SU-DHL-6 (cell line): ENCODE data around the gene LARP6.

Experiments
- H2AFZ ChIP-seq: fragments of 200-600 bp; sonication (generic); 2 replicates; pipeline ENCODE4 v1.6.1; 2014; ENCODE audit warnings: low read depth, mild to moderate bottlenecking, moderate library complexity, mixed read lengths, antibody characterized with exemption, low read length; ENCODE audit not compliant: severe bottlenecking
- H3F3A ChIP-seq: fragments of 200-600 bp; shearing (Covaris generic); 2 replicates; pipeline ENCODE4 v1.6.0; 2016; ENCODE audit warnings: antibody characterized with exemption, mild to moderate bottlenecking; ENCODE audit not compliant: insufficient read depth
- H3K27ac ChIP-seq: fragments of 200-600 bp; sonication (generic); 2 replicates; pipeline ENCODE4 v1.5.1; 2016; ENCODE audit warnings: low read depth, mild to moderate bottlenecking, low read length, moderate library complexity, mixed read lengths
- H3K27me3 ChIP-seq: fragments of 200-600 bp; sonication (generic), shearing (Covaris generic); 2 replicates; pipeline ENCODE4 v1.6.0; 2014; ENCODE audit warnings: mild to moderate bottlenecking, low read length
- H3K36me3 ChIP-seq: fragments of 200-600 bp; sonication (generic); 2 replicates; pipeline ENCODE4 v1.6.1; 2014; ENCODE audit warnings: mild to moderate bottlenecking, low read length, mixed read lengths
- H3K4me2 ChIP-seq: fragments of 300-600, 200-600 bp; shearing (Covaris generic), sonication (generic); 2 replicates; pipeline ENCODE4 v1.6.0; 2014; ENCODE audit warnings: low read length, low read depth, mild to moderate bottlenecking; ENCODE audit not compliant: poor library complexity, severe bottlenecking
- H3K4me3 ChIP-seq: fragments of 200-600 bp; sonication (generic); 2 replicates; pipeline ENCODE4 v1.5.1; 2014; ENCODE audit warnings: antibody characterized with exemption, low read length, mild to moderate bottlenecking, mixed read lengths; ENCODE audit not compliant: insufficient read depth, poor library complexity, severe bottlenecking
- H3K79me2 ChIP-seq: fragments of 200-600 bp; sonication (generic); 2 replicates; pipeline ENCODE4 v1.6.1; 2014; ENCODE audit warnings: mild to moderate bottlenecking, low read length, moderate library complexity; ENCODE audit not compliant: insufficient read depth
- H3K9ac ChIP-seq: fragments of 200-600 bp; sonication (generic); 2 replicates; pipeline ENCODE4 v1.7.0; 2014; ENCODE audit warnings: mild to moderate bottlenecking, low read length
- H3K9me2 ChIP-seq: fragments of 200-600 bp; sonication (generic); replicated peaks from 2 replicates; pipeline ENCODE4 v1.6.1; 2014; ENCODE audit warnings: low read length; ENCODE audit not compliant: insufficient read depth
- H3K9me3 ChIP-seq: fragments of 200-600 bp; sonication (generic); 2 replicates; pipeline ENCODE4 v1.6.1; 2014; ENCODE audit warnings: low read length, mixed read lengths; ENCODE audit not compliant: insufficient read depth
- H4K20me1 ChIP-seq: fragments of 200-600 bp; sonication (generic); 2 replicates; pipeline ENCODE4 v1.6.1; 2014; ENCODE audit warnings: low read depth, mild to moderate bottlenecking, antibody characterized with exemption, low read length, moderate library complexity, mixed read lengths
- CTCF ChIP-seq: fragments of 200-600 bp; sonication (generic); IDR thresholded peaks from one replicate; pipeline ENCODE4 v1.5.1; 2017; ENCODE audit warnings: antibody characterized with exemption, mild to moderate bottlenecking, low read length, moderate library complexity; ENCODE audit not compliant: insufficient read depth, poor library complexity, severe bottlenecking
- EZH2phosphoT487 ChIP-seq: fragments of 200-600 bp; sonication (generic), shearing (Covaris generic); conservative IDR thresholded peaks from 2 replicates; pipeline ENCODE4 v1.6.1; 2018; ENCODE audit warnings: mild to moderate bottlenecking, antibody characterized with exemption, low read length, moderate library complexity, mixed read lengths

LARP6 gene

GRCh38 chr15:70801109-70801508 is 52.8 kb downstream of the LARP6 start:
- H3F3A ChIP-seq, result no peaks in the 10 kb centered on the region
- no peaks in the 10 kb centered on the region for H3K9me2 ChIP-seq
- H3K27me3 ChIP-seq, result no peaks in the 10 kb centered on the region
- no peaks in the 10 kb centered on the region for H4K20me1 ChIP-seq
- H3K36me3 ChIP-seq, result no peaks in the 10 kb centered on the region
- H3K4me3 ChIP-seq, result no peak overlapping the region
- H3K27ac ChIP-seq, result no peak overlapping the region
- no peaks in the 10 kb centered on the region for H3K9me3 ChIP-seq
- no peak overlapping the region for H3K4me2 ChIP-seq
- H2AFZ ChIP-seq, result no peak overlapping the region
- no peaks in the 10 kb centered on the region for H3K79me2 ChIP-seq
- H3K9ac ChIP-seq, result no peak overlapping the region
- TF ChIP-seq EZH2phosphoT487, result no peak

GRCh38 chr15:70799667-70800450 is 54.1 kb downstream of the LARP6 start:
- H3K4me2 ChIP-seq, result no peak overlapping the region
- no peak for TF ChIP-seq EZH2phosphoT487
- no peak for TF ChIP-seq CTCF
- no peaks in the 10 kb centered on the region for H4K20me1 ChIP-seq
- H3F3A ChIP-seq, result no peaks in the 10 kb centered on the region
- H3K36me3 ChIP-seq, result no peaks in the 10 kb centered on the region
- no peak overlapping the region for H2AFZ ChIP-seq
- H3K27me3 ChIP-seq, result no peaks in the 10 kb centered on the region
- no peak overlapping the region for H3K4me3 ChIP-seq
- H3K79me2 ChIP-seq, result no peaks in the 10 kb centered on the region
- H3K9me3 ChIP-seq, result no peaks in the 10 kb centered on the region
- H3K9me2 ChIP-seq, result no peaks in the 10 kb centered on the region
- H3K9ac ChIP-seq, result no peak overlapping the region
- H3K27ac ChIP-seq, result no peak overlapping the region

GRCh38 chr15:70797464-70797863 is 56.5 kb downstream of the LARP6 start:
- H3K9me3 ChIP-seq, result no peaks in the 10 kb centered on the region
- TF ChIP-seq CTCF (no peak), EZH2phosphoT487 (no peak)
- H3K27me3 ChIP-seq, result no peaks in the 10 kb centered on the region
- H3K9ac ChIP-seq, result no peak overlapping the region
- no peaks in the 10 kb centered on the region for H3K79me2 ChIP-seq
- no peaks in the 10 kb centered on the region for H3F3A ChIP-seq
- no peak overlapping the region for H3K4me3 ChIP-seq
- H3K36me3 ChIP-seq, result no peaks in the 10 kb centered on the region
- no peaks in the 10 kb centered on the region for H4K20me1 ChIP-seq
- H3K9me2 ChIP-seq, result no peaks in the 10 kb centered on the region
- H2AFZ ChIP-seq, result no peak overlapping the region
- H3K4me2 ChIP-seq, result no peak overlapping the region
- no peak overlapping the region for H3K27ac ChIP-seq
